Mesodermal cell (in vitro differentiated cells): Measurements from ENCODE around the gene HBE1.
"Not testable (repeated sequence)": the region's sequence is repeated elsewhere in the genome, so short reads cannot be mapped to it uniquely, and the experiment has no call there.

Experiments used
- H3K27ac ChIP-seq: 2 replicates; pipeline ENCODE4 v1.7.0; 2013; ENCODE audit warnings: mild to moderate bottlenecking, low read depth, low read length, moderate library complexity; ENCODE audit not compliant: severe bottlenecking
- H3K36me3 ChIP-seq: 2 replicates; pipeline ENCODE4 v1.7.1; 2013; ENCODE audit warnings: mild to moderate bottlenecking, low read length, moderate library complexity; ENCODE audit not compliant: control insufficient read depth, insufficient read depth
- H3K4me1 ChIP-seq: one replicate; pipeline ENCODE4 v1.7.1; 2013; ENCODE audit warnings: mild to moderate bottlenecking, low read length; ENCODE audit not compliant: insufficient read depth, control insufficient read depth, poor library complexity, severe bottlenecking
- H3K4me3 ChIP-seq: 2 replicates; pipeline ENCODE4 v1.7.0; 2013; ENCODE audit warnings: low read length, control low read depth, mild to moderate bottlenecking; ENCODE audit not compliant: insufficient read depth, poor library complexity, severe bottlenecking; ENCODE audit errors: extremely low read depth
- H3K9me3 ChIP-seq: 2 replicates; pipeline ENCODE4 v1.7.1; 2013; ENCODE audit warnings: mild to moderate bottlenecking, low read length, moderate library complexity; ENCODE audit not compliant: control insufficient read depth
- WGBS, 2 experiments: methylation state at CpG; one replicate each; pipeline ENCODE4 v1.1.5; 2013; ENCODE audit warnings: missing lambda C conversion rate in 2 of 2; ENCODE audit not compliant: insufficient coverage in 2 of 2; 5-methylcytosine and 5-hydroxymethylcytosine counted together

The HBE1 gene

DNA sequence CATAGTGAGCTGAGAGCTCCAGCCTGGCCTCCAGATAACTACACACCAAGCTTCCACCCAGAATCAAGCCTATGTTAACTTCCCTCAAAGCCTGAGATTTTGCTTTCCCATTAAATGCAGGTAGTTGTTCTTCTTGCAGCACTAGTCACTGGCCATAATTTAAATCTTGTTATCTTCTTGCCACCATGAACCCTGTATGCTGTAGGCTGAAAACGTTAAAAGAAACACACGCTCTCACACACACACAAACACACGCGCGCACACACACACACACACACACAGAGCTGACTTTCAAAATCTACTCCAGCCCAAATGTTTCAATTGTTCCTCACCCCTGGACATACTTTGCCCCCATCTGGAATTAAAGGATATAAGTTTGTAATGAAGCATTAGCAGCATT lies 16.3 kb downstream of the HBE1 start:
- no CpG with 5 or more reads among the region's 5 CpGs for WGBS, 2 experiments
- not testable (repeated sequence) for H3K27ac ChIP-seq, H3K4me3 ChIP-seq

DNA sequence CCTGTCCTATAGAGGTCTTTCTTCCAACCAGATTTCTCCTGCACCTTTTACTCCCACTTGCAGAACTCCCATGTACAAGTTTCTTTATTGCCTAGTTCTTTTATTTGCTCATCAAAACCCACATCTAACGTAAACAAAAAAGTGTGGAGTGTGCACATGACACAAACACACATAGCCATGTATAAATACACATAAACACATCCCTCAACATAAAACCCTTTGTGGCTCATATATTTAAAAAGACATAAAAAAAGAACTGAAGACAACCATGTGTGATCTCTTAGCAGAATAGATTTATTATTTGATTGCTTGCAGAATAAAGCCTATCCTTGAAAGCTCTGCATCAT lies 16.9 kb downstream of the HBE1 start:
- Histone ChIP-seq H3K36me3 (no peaks in the 10 kb centered on the region), H3K4me3 (no peak overlapping the region), H3K4me1 (no peaks in the 10 kb centered on the region), H3K9me3 (no peaks in the 10 kb centered on the region), H3K27ac (no peak overlapping the region)
- WGBS, 2 experiments = 100% methylated on average over 1 of the region's 1 CpG; no CpG with 5 or more reads in 1 of the 2 experiments

More for the DNA sequence above, 16.3 kb downstream of the HBE1 start:
- H3K4me1 ChIP-seq, H3K9me3 ChIP-seq, H3K36me3 ChIP-seq: not testable (repeated sequence)

GRCh38 chr11:5252192-5252918 lies 17.4 kb downstream of the HBE1 start:
- 86 to 92% methylated on average over 7 of the region's 9 CpGs for WGBS, 2 experiments

DNA sequence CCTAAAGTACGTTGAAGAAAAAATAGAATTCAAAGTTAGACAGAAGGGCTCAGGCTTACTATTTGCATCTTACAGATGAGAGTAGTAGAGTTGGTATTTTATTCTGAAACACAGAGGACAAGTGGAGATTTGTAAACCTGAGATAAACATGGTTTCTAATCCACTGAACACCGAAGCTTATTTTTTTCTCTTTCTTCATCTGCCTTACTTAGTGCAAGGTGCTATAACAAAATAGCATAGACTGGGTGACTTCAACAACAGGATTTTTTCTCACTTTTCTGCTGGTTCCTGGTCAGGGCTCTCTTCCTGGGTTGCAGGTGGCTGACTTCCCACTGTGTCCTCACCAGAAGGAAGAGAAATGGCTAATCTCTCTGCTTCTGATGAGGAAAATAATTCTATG lies 18.0 kb downstream of the HBE1 start:
- WGBS, 2 experiments = 100% methylated on average over 1 of the region's 2 CpGs; no CpG with 5 or more reads in 1 of the 2 experiments
- H3K36me3 ChIP-seq = no peaks in the 10 kb centered on the region
- no peaks in the 10 kb centered on the region for H3K9me3 ChIP-seq
- H3K4me3 ChIP-seq = no peak overlapping the region
- no peaks in the 10 kb centered on the region for H3K4me1 ChIP-seq
- H3K27ac ChIP-seq = no peak overlapping the region

More at GRCh38 chr11:5252192-5252918, 17.4 kb downstream of the HBE1 start:
- Histone ChIP-seq H3K27ac (no peak overlapping the region), H3K36me3 (no peaks in the 10 kb centered on the region), H3K4me3 (no peak overlapping the region), H3K9me3 (no peaks in the 10 kb centered on the region), H3K4me1 (no peaks in the 10 kb centered on the region)

DNA sequence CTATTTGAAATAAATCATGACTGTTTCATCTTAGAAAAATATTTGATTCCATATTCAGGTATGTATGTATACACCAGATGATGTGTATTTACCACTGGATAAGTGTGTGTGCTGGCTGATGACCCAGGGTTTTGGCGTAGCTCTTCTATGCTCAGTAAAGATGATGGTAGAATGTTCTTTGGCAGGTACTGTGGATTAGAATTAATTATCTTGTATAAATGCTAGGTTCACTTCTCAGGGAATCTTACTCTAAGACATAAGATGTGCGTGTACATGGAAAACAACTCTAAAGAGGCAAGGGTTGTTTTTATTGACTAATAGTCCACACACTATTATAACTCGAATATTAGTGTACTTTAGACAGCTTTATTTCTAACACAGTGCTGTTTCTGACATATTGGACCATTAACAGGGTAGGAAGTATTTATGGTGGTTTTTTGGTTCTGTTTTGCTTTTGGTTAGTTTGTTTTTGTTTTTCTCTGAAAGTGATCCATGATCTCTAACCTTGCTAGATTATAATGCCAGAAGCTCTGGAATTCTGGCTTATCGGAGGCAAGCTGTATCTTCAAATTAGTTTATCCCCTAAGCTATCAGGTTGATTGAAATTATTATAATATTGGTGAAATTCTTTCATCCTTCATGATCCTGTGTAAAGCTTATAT lies 19.1 kb downstream of the HBE1 start:
- WGBS, 2 experiments = 83% methylated on average over 1 of the region's 4 CpGs; no CpG with 5 or more reads in 1 of the 2 experiments
- no peak overlapping the region for H3K4me3 ChIP-seq

DNA sequence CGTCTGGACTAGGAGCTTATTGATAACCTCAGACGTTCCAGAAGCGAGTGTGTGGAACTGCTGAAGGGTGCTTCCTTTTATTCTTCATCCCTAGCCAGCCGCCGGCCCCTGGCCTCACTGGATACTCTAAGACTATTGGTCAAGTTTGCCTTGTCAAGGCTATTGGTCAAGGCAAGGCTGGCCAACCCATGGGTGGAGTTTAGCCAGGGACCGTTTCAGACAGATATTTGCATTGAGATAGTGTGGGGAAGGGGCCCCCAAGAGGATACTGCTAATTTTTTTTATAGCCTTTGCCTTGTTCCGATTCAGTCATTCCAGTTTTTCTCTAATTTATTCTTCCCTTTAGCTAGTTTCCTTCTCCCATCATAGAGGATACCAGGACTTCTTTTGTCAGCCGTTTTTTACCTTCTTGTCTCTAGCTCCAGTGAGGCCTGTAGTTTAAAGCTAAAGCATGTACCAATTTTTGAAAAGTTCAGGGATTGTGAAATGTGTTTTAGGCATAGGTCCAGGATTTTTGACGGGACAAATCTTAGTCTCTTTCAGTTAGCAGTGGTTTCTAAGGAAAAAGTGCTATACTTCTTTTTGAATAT lies 19.8 kb downstream of the HBE1 start, which contains the start of gene HBG1:
TSS of gene HBG1 (minus strand) at position 51 of the 590 bp plus-strand sequence. CDS start 53 bp downstream, outside the sequence.
- H3K4me1 ChIP-seq, H3K27ac ChIP-seq, H3K4me3 ChIP-seq, H3K36me3 ChIP-seq, H3K9me3 ChIP-seq: not testable (repeated sequence)
- no CpG with 5 or more reads among the region's 9 CpGs for WGBS, 2 experiments

More for the DNA sequence above, 19.1 kb downstream of the HBE1 start:
- Histone ChIP-seq H3K27ac (no peak overlapping the region), H3K9me3 (no peaks in the 10 kb centered on the region), H3K36me3 (no peaks in the 10 kb centered on the region), H3K4me1 (no peaks in the 10 kb centered on the region)

DNA sequence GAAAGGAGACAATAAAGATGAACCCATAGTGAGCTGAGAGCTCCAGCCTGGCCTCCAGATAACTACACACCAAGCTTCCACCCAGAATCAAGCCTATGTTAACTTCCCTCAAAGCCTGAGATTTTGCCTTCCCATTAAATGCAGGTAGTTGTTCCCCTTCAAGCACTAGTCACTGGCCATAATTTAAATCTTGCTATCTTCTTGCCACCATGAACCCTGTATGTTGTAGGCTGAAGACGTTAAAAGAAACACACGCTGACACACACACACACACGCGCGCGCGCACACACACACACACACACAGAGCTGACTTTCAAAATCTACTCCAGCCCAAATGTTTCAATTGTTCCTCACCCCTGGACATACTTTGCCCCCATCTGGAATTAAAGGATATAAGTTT lies 21.2 kb downstream of the HBE1 start:
- not testable (repeated sequence) for H3K27ac ChIP-seq, H3K9me3 ChIP-seq, H3K36me3 ChIP-seq, H3K4me1 ChIP-seq, H3K4me3 ChIP-seq
- WGBS, 2 experiments = 100% methylated on average over 1 of the region's 7 CpGs; no CpG with 5 or more reads in 1 of the 2 experiments

GRCh38 chr11:5247472-5248192 lies 22.1 kb downstream of the HBE1 start:
- Histone ChIP-seq H3K4me3 (no peak overlapping the region), H3K27ac (no peak overlapping the region), H3K9me3 (no peaks in the 10 kb centered on the region), H3K4me1 (no peaks in the 10 kb centered on the region), H3K36me3 (no peaks in the 10 kb centered on the region)
- WGBS, 2 experiments = 79 to 94% methylated on average over 2 to 3 of the region's 3 CpGs

- no peak overlapping the region for H3K27ac ChIP-seq
- WGBS, 2 experiments = 95 to 100% methylated on average over 4 of the region's 6 CpGs
- H3K9me3 ChIP-seq = no peaks in the 10 kb centered on the region
- H3K4me1 ChIP-seq = no peaks in the 10 kb centered on the region
- H3K4me3 ChIP-seq = no peak overlapping the region
- no peaks in the 10 kb centered on the region for H3K36me3 ChIP-seq
These were observed 22.8 kb downstream of the HBE1 start for GRCh38 chr11:5246772-5247471.

DNA sequence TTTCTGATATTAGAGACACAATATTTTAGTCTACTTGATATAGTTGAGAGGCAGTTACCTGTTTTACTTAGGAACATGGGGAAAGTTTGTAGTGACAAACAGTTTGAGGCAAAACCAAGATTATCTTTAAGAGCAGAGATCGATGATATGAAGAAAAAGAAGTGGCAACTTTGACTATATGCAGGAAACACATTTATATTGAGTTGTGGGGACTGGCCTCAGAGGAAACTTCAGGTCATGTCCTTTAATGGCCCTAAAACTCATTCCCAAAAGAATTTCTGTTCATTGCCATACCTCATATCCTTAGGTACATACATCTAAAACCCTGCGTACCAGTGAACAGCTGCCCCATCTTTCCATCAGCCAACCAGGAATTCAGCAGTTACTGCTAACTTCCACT lies 24.6 kb downstream of the HBE1 start:
- Histone ChIP-seq H3K9me3 (no peaks in the 10 kb centered on the region), H3K27ac (no peak overlapping the region), H3K4me1 (no peaks in the 10 kb centered on the region), H3K36me3 (no peaks in the 10 kb centered on the region), H3K4me3 (no peak overlapping the region)
- WGBS, 2 experiments = 84 to 96% methylated on average over 2 of the region's 2 CpGs
